Stimulated activated naive CD8-positive, alpha-beta T cell treated with anti-CD3 and anti-CD28 coated beads, Interleukin-15, amount 100 ng/mL, for 72 hours (primary cell): ENCODE results near the gene KIAA0232.

Experiments
- ATAC-seq: fragments of 150-1000 bp; cut with Tn5 transposase; 2 replicates; pipeline ENCODE4 v1.10.0; 2021; ENCODE audit warnings: mild to moderate bottlenecking, moderate library complexity
- DNase-seq, 2 donors: peaks; one replicate each; pipeline ENCODE4 v3.0.0; 2021 to 2022
- H3K27ac Mint-ChIP-seq, 2 donors: one replicate each; pipeline ENCODE4 v1.8.0; 2022; ENCODE audit warnings: mild to moderate bottlenecking in 2 of 2, mixed read lengths in 2 of 2, moderate library complexity in 2 of 2
- H3K27me3 Mint-ChIP-seq: one replicate; pipeline ENCODE4 v1.8.0; 2022; ENCODE audit warnings: mixed read lengths
- H3K4me1 Mint-ChIP-seq: one replicate; pipeline ENCODE4 v1.8.0; 2022; ENCODE audit warnings: mild to moderate bottlenecking, mixed read lengths
- H3K4me3 Mint-ChIP-seq, 2 donors: one replicate each; pipeline ENCODE4 v1.8.0; 2022; ENCODE audit warnings: mild to moderate bottlenecking in 2 of 2, mixed read lengths in 2 of 2, moderate library complexity in 1 of 2
- H3K9me3 Mint-ChIP-seq, 2 donors: one replicate each; pipeline ENCODE4 v1.8.0; 2022; ENCODE audit warnings: mixed read lengths in 2 of 2

The KIAA0232 gene

GRCh38 chr4:6804082-6804752, 21.7 kb downstream of the KIAA0232 start:
- no peaks in the 10 kb centered on the region for H3K27me3 Mint-ChIP-seq
- no peak overlapping the region for H3K4me3 Mint-ChIP-seq
- DNase-seq (no peak), ATAC-seq (no peak)
- peaks cover 38% of the 10 kb centered on the region for H3K4me1 Mint-ChIP-seq
- no peaks in the 10 kb centered on the region for H3K9me3 Mint-ChIP-seq
- H3K27ac Mint-ChIP-seq = no peak overlapping the region

DNA sequence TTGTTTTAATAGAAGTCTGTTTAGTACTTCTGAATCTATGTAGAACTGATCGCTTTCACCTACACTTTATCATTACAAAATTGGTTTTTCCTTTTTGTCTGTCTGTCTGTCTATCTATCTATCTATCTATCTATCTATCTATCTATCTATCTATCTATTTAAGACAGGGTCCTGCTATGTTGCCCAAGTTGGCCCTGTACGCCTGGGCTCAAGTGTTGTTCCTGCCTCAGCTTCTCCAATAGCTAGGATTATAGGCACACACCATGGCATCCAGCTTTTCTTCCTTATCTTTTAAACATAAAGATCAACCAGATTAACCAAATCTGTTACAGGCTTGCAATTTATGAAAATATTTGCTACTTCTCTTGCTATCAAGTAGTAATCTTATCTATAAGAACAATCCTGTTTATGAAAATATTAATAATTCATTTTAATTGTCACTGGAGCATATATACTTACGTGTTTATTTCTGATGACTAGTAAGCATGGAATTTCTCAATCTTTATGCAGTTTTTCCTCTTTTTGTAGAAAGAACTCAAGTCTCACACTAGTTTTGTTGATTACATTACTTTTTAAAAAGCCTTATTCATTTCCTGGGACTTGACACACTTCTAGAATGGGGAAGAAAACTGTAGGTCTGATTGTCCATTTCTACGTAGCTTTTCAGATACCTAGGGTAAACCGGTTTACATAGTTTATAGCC, 24.5 kb downstream of the KIAA0232 start:
- ATAC-seq (no peak), DNase-seq (no peak)
- Mint-ChIP-seq H3K27ac (no peak overlapping the region), H3K27me3 (no peaks in the 10 kb centered on the region), H3K9me3 (no peaks in the 10 kb centered on the region), H3K4me1 (peaks cover 24% of the 10 kb centered on the region), H3K4me3 (no peak overlapping the region)

GRCh38 chr4:6808259-6808658, 25.7 kb downstream of the KIAA0232 start:
- H3K9me3 Mint-ChIP-seq = no peaks in the 10 kb centered on the region
- H3K4me3 Mint-ChIP-seq = no peak overlapping the region
- no peak overlapping the region for H3K27ac Mint-ChIP-seq
- ATAC-seq (no peak), DNase-seq (no peak)
- H3K4me1 Mint-ChIP-seq = peaks cover 16% of the 10 kb centered on the region
- no peaks in the 10 kb centered on the region for H3K27me3 Mint-ChIP-seq

- no peak overlapping the region for H3K27ac Mint-ChIP-seq
- H3K9me3 Mint-ChIP-seq = no peaks in the 10 kb centered on the region
- H3K4me3 Mint-ChIP-seq = no peak overlapping the region
- H3K4me1 Mint-ChIP-seq = peaks cover 28% of the 10 kb centered on the region
- H3K27me3 Mint-ChIP-seq = no peaks in the 10 kb centered on the region
- DNase-seq = no peak
- no peak for ATAC-seq
Observed at GRCh38 chr4:6811165-6811564, 28.6 kb downstream of the KIAA0232 start.

DNA sequence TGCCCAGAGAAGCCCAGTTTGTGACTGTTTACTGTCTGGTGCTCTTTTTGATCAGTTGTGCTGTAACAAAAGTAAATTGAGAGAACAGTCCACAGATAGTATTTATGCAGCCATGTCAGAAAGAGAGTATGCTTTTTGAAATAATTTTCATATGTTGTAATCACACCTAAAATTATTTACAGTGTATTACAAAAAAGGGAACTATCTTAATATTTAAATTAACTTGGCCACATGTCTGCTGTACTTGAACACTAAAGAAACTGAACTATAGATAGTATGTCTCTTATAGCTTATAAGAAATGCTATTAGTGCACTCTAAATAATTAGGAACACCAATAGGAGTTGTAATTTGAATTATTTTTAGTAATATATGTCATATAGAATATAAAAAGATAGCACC, 30.2 kb downstream of the KIAA0232 start:
- no peak for ATAC-seq

GRCh38 chr4:6813725-6814124, 31.2 kb downstream of the KIAA0232 start:
- H3K27ac Mint-ChIP-seq = no peak overlapping the region
- peaks cover 17% of the 10 kb centered on the region for H3K4me1 Mint-ChIP-seq
- no peak for DNase-seq
- no peak for ATAC-seq
- H3K4me3 Mint-ChIP-seq = no peak overlapping the region
- no peaks in the 10 kb centered on the region for H3K27me3 Mint-ChIP-seq
- H3K9me3 Mint-ChIP-seq = peaks cover 5 to 7% of the 10 kb centered on the region in 2 donors

More for the DNA sequence above, 30.2 kb downstream of the KIAA0232 start:
- no peaks in the 10 kb centered on the region for H3K27me3 Mint-ChIP-seq
- DNase-seq = no peak
- H3K9me3 Mint-ChIP-seq = no peaks in the 10 kb centered on the region
- H3K4me3 Mint-ChIP-seq = no peak overlapping the region
- H3K4me1 Mint-ChIP-seq = peaks cover 23% of the 10 kb centered on the region
- no peak overlapping the region for H3K27ac Mint-ChIP-seq

GRCh38 chr4:6815029-6815836, 32.7 kb downstream of the KIAA0232 start:
- Mint-ChIP-seq H3K27ac (no peak overlapping the region), H3K4me3 (no peak overlapping the region), H3K9me3 (peaks cover 14 to 21% of the 10 kb centered on the region in 2 donors), H3K4me1 (peaks cover 16% of the 10 kb centered on the region), H3K27me3 (no peaks in the 10 kb centered on the region)
- ATAC-seq (peak; percentile 49), DNase-seq (no peak)

DNA sequence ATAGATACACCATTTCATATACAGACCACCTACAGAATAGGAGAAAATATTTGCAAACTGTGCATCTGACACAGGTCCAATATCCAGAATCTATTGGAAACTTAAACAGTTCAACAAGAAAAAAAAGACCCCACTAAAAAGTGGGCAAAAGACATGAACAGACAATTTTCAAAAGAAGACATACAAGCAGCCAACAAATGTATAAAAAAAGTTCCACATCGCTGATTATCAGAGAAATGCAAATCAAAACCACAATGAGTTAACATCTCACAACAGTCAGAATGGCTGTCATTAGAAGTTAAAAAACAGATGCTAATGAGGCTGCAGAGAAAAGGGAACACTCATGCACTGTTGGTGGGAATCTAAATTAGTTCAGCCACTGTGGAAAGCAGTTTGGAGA, 36.8 kb downstream of the KIAA0232 start:
- no peak for ATAC-seq
- peaks cover 6% of the 10 kb centered on the region for H3K4me1 Mint-ChIP-seq

DNA sequence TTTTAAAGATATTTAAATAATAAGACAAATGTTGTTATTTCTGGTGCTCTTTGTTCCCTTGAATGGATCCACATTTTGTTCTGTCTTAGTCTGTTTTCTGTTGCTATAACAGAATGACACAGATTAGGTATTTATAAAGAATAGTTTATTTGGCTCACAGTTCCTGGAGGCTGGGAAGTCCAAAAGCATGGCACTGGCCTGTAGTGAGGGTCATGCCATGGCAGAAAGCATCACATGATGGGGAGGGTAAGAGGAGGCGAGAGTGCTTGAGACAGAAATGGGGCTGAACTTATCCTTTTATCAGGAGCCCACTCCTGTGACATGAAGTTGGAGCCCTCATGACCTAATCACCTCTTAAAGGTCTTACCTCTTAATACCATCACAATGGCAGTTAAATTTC, 38.2 kb downstream of the KIAA0232 start:
- DNase-seq (no peak), ATAC-seq (no peak)
- H3K4me3 Mint-ChIP-seq = no peak overlapping the region
- peaks cover 11% of the 10 kb centered on the region for H3K4me1 Mint-ChIP-seq
- H3K27me3 Mint-ChIP-seq = no peaks in the 10 kb centered on the region
- H3K27ac Mint-ChIP-seq = no peak overlapping the region
- H3K9me3 Mint-ChIP-seq = peaks cover 15 to 29% of the 10 kb centered on the region in 2 donors

More for the DNA sequence above, 36.8 kb downstream of the KIAA0232 start:
- no peaks in the 10 kb centered on the region for H3K27me3 Mint-ChIP-seq
- H3K27ac Mint-ChIP-seq = no peak overlapping the region
- peaks cover 15 to 29% of the 10 kb centered on the region in 2 donors for H3K9me3 Mint-ChIP-seq
- no peak for DNase-seq
- no peak overlapping the region for H3K4me3 Mint-ChIP-seq

DNA sequence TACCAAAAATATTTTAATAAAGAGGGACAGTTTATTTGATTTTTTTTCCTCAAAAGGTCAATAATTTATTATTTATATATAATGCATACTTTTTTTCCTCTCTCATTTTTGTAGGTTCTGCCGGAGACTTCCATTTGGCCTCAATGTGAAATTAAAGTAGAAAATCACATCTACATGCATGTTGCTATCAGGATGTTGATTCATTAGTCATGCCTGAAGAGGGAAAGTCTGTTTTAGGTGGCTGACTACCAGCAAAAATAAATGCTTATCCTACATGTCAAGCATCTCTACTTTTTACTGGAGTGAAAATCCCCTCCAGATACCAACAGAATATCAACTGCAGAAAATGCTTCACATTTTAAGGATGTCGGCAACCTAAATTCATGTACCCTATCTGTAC, 41.5 kb downstream of the KIAA0232 start:
- H3K4me3 Mint-ChIP-seq = no peak overlapping the region
- H3K4me1 Mint-ChIP-seq = peaks cover 30% of the 10 kb centered on the region
- ATAC-seq (no peak), DNase-seq (no peak)
- H3K27me3 Mint-ChIP-seq = no peaks in the 10 kb centered on the region
- peaks cover 10 to 20% of the 10 kb centered on the region in 2 donors for H3K9me3 Mint-ChIP-seq
- no peak overlapping the region for H3K27ac Mint-ChIP-seq

GRCh38 chr4:6824772-6825402, 42.4 kb downstream of the KIAA0232 start:
- Mint-ChIP-seq H3K27me3 (no peaks in the 10 kb centered on the region), H3K4me3 (no peak overlapping the region), H3K27ac (peak overlapping the region in 1 of 2 donors; percentile 28), H3K4me1 (peaks cover 35% of the 10 kb centered on the region), H3K9me3 (peaks cover 4 to 12% of the 10 kb centered on the region in 2 donors)
- ATAC-seq (no peak), DNase-seq (no peak)

GRCh38 chr4:6825403-6825802, 42.9 kb downstream of the KIAA0232 start:
- peaks cover 0 to 7% of the 10 kb centered on the region in 2 donors for H3K9me3 Mint-ChIP-seq
- no peak overlapping the region for H3K27ac Mint-ChIP-seq
- H3K4me3 Mint-ChIP-seq = peak overlapping the region in 1 of 2 donors; percentile 19
- peak; percentile 79 for ATAC-seq
- H3K4me1 Mint-ChIP-seq = peaks cover 35% of the 10 kb centered on the region
- no peak for DNase-seq
- no peaks in the 10 kb centered on the region for H3K27me3 Mint-ChIP-seq

GRCh38 chr4:6826781-6827508, 44.4 kb downstream of the KIAA0232 start:
- Mint-ChIP-seq H3K27ac (peak overlapping the region in 1 of 2 donors; percentile 43), H3K27me3 (no peaks in the 10 kb centered on the region), H3K9me3 (no peaks in the 10 kb centered on the region), H3K4me1 (peaks cover 35% of the 10 kb centered on the region), H3K4me3 (no peak overlapping the region)
- ATAC-seq (no peak), DNase-seq (no peak)

DNA sequence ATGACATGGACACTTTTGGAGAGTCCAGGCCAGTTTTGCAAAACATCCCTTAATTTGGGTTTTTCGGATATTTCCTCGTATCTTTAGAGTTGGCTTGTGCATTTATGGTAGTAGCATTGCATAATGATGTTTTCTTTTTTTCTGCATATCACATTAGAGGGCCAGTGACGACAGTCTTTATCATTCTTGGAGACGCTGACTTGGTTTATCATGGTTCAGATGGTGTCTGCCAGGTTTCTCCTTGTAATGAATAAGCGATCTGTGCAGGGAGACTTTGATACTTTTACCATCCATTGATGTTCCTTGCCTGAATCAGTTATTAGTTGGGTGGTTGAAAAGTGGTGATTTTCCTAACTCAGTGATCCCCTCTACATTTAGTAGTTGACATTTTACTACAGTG, 46.6 kb downstream of the KIAA0232 start:
- H3K9me3 Mint-ChIP-seq = no peaks in the 10 kb centered on the region
- DNase-seq (no peak), ATAC-seq (no peak)
- H3K27me3 Mint-ChIP-seq = no peaks in the 10 kb centered on the region
- peaks cover 35% of the 10 kb centered on the region for H3K4me1 Mint-ChIP-seq
- H3K27ac Mint-ChIP-seq = no peak overlapping the region
- no peak overlapping the region for H3K4me3 Mint-ChIP-seq

- Mint-ChIP-seq H3K4me1 (no peaks in the 10 kb centered on the region), H3K4me3 (no peak overlapping the region), H3K27me3 (no peaks in the 10 kb centered on the region), H3K27ac (no peak overlapping the region), H3K9me3 (no peaks in the 10 kb centered on the region)
- ATAC-seq (no peak), DNase-seq (no peak)
Observed at GRCh38 chr4:6834867-6835266, 52.3 kb downstream of the KIAA0232 start.
